GM23248 (cell line): ENCODE data around the gene FAM234A. TPM values are rescaled to one million over a fixed set of nuclear protein-coding genes. Genes with fewer than 3 reads are reported as not detected.

Experiments
- DNase-seq: peaks from one replicate; pipeline ENCODE4 v3.0.0-alpha.2; 2015
- H2AFZ ChIP-seq: fragments of 200-600 bp; sonication (generic); 2 replicates; pipeline ENCODE4 v1.6.1; 2016; ENCODE audit warnings: antibody characterized with exemption
- H3F3A ChIP-seq: fragments of 200-600 bp; sonication (generic); 2 replicates; pipeline ENCODE4 v1.6.1; 2016; ENCODE audit warnings: mild to moderate bottlenecking, antibody characterized with exemption, mixed run types; ENCODE audit not compliant: insufficient read depth
- H3K27ac ChIP-seq: fragments of 200-600 bp; sonication (generic); 2 replicates; pipeline ENCODE4 v1.5.1; 2016; ENCODE audit warnings: mild to moderate bottlenecking
- H3K27me3 ChIP-seq: fragments of 200-600 bp; sonication (generic); replicated peaks from 2 replicates; pipeline ENCODE4 v1.6.1; 2016; ENCODE audit warnings: mild to moderate bottlenecking; ENCODE audit not compliant: insufficient read depth
- H3K36me3 ChIP-seq: fragments of 200-600 bp; sonication (generic); 2 replicates; pipeline ENCODE4 v1.6.1; 2016; ENCODE audit warnings: low read depth, mild to moderate bottlenecking
- H3K4me1 ChIP-seq: fragments of 200-600 bp; sonication (generic); 2 replicates; pipeline ENCODE4 v1.6.1; 2016; ENCODE audit warnings: mild to moderate bottlenecking; ENCODE audit not compliant: insufficient read depth
- H3K4me2 ChIP-seq: fragments of 200-600 bp; sonication (generic); one replicate; pipeline ENCODE4 v1.6.1; 2016; ENCODE audit warnings: mild to moderate bottlenecking; ENCODE audit not compliant: unreplicated experiment
- H3K4me3 ChIP-seq: fragments of 200-600 bp; sonication (generic); 2 replicates; pipeline ENCODE4 v1.5.1; 2016; ENCODE audit warnings: mild to moderate bottlenecking
- H3K79me2 ChIP-seq: fragments of 200-600 bp; sonication (generic); 2 replicates; pipeline ENCODE4 v1.6.1; 2016; ENCODE audit warnings: mild to moderate bottlenecking; ENCODE audit not compliant: insufficient read depth
- H3K9ac ChIP-seq: fragments of 200-600 bp; sonication (generic); 2 replicates; pipeline ENCODE4 v1.6.1; 2016; ENCODE audit warnings: mild to moderate bottlenecking
- H3K9me2 ChIP-seq: fragments of 200-600 bp; sonication (generic); 2 replicates; pipeline ENCODE4 v1.6.1; 2016; ENCODE audit warnings: mixed run types, mild to moderate bottlenecking, moderate library complexity; ENCODE audit not compliant: insufficient read depth
- H3K9me3 ChIP-seq: fragments of 200-600 bp; sonication (generic); one replicate; pipeline ENCODE4 v1.6.1; 2017; ENCODE audit warnings: low read depth
- H4K20me1 ChIP-seq: fragments of 200-600 bp; sonication (generic); 2 replicates; pipeline ENCODE4 v1.6.0; 2016; ENCODE audit not compliant: insufficient read depth
- EZH2 ChIP-seq: fragments of 200-600 bp; sonication (generic); IDR thresholded peaks from 2 replicates; pipeline ENCODE4 v1.6.1; 2018; ENCODE audit warnings: antibody characterized with exemption, mild to moderate bottlenecking; ENCODE audit not compliant: insufficient read depth, poor library complexity, severe bottlenecking
- EZH2phosphoT487 ChIP-seq: fragments of 200-600 bp; sonication (generic); IDR thresholded peaks from 2 replicates; pipeline ENCODE4 v1.6.1; 2018; ENCODE audit warnings: antibody characterized with exemption, moderate library complexity, mild to moderate bottlenecking, low read depth; ENCODE audit not compliant: insufficient read depth
- WGBS, 2 experiments: methylation state at CpG; one replicate each; pipeline ENCODE4 v1.1.6; 2015 to 2017; ENCODE audit warnings: low lambda C conversion rate in 2 of 2, low coverage in 1 of 2; ENCODE audit errors: missing lambda C conversion rate in 2 of 2; 5-methylcytosine and 5-hydroxymethylcytosine counted together
- in situ Hi-C: fragments of 300-500 bp; cut with MboI; formaldehyde crosslinking; loops from 2 replicates; pipeline ENCODE4 v1.15.0; 2020
- polyA plus RNA-seq: library from polyadenylated mRNA; unstranded; fragments of >200 nt; fragmentation: Nextera tagmentation; extraction: Ambion mirVana; gene quantifications from 2 replicates; pipeline ENCODE4 v1.2.1, GENCODE V29; 2016
- total RNA-seq: library from RNA; depleted of rRNA; stranded (reverse); fragments of >200 nt; shearing (Covaris generic); gene quantifications from 2 replicates; pipeline ENCODE4 v1.2.3, GENCODE V29; 2014

Gene FAM234A
- total and polyA plus RNA-seq, 2 experiments from 2014 or later = 113 to 165 TPM

GRCh38 chr16:242281-242680 lies 7.7 kb downstream of the FAM234A start:
- H3K27ac ChIP-seq = no peak overlapping the region
- no peak overlapping the region for H3K4me2 ChIP-seq
- in situ Hi-C loops = no loop called here
- no peak overlapping the region for H3K4me3 ChIP-seq
- DNase-seq = no peak
- no peak overlapping the region for H2AFZ ChIP-seq
- H3K9ac ChIP-seq = no peak overlapping the region
- no peak for TF ChIP-seq EZH2phosphoT487
- TF ChIP-seq EZH2 = no peak
- H4K20me1 ChIP-seq = no peaks in the 10 kb centered on the region
- H3K27me3 ChIP-seq = no peaks in the 10 kb centered on the region
- no peaks in the 10 kb centered on the region for H3K9me3 ChIP-seq
- H3K9me2 ChIP-seq = no peaks in the 10 kb centered on the region
- peaks cover 88% of the 10 kb centered on the region for H3K79me2 ChIP-seq
- peaks cover 11% of the 10 kb centered on the region; the same call in 1 of the 2 replicates for H3F3A ChIP-seq
- peaks cover 4% of the 10 kb centered on the region; the same call in 1 of the 2 replicates for H3K4me1 ChIP-seq
- no peaks in the 10 kb centered on the region for H3K36me3 ChIP-seq
- 91 to 92% methylated on average over 10 of the region's 10 CpGs for WGBS, 2 experiments

GRCh38 chr16:243348-243747 lies 8.7 kb downstream of the FAM234A start:
- no peaks in the 10 kb centered on the region for H3K27me3 ChIP-seq
- no peaks in the 10 kb centered on the region for H3K9me2 ChIP-seq
- no peak overlapping the region for H2AFZ ChIP-seq
- peaks cover 11% of the 10 kb centered on the region; the same call in 1 of the 2 replicates for H3F3A ChIP-seq
- DNase-seq = no peak
- peaks cover 80% of the 10 kb centered on the region for H3K79me2 ChIP-seq
- H3K4me1 ChIP-seq = peaks cover 4% of the 10 kb centered on the region; the same call in 1 of the 2 replicates
- no peak for TF ChIP-seq EZH2phosphoT487
- no peak overlapping the region for H3K4me3 ChIP-seq
- no peak overlapping the region for H3K27ac ChIP-seq
- H3K4me2 ChIP-seq = no peak overlapping the region
- WGBS, 2 experiments = 85 to 87% methylated on average over 4 of the region's 4 CpGs
- H4K20me1 ChIP-seq = no peaks in the 10 kb centered on the region
- in situ Hi-C loops = no loop called here
- H3K9ac ChIP-seq = no peak overlapping the region
- H3K36me3 ChIP-seq = no peaks in the 10 kb centered on the region
- no peaks in the 10 kb centered on the region for H3K9me3 ChIP-seq

- no peaks in the 10 kb centered on the region for H3K9me3 ChIP-seq
- TF ChIP-seq EZH2phosphoT487 (no peak), EZH2 (no peak)
- H3K9me2 ChIP-seq = no peaks in the 10 kb centered on the region
- H3F3A ChIP-seq = peaks cover 4% of the 10 kb centered on the region; the same call in 1 of the 2 replicates
- no peak for DNase-seq
- no peaks in the 10 kb centered on the region for H4K20me1 ChIP-seq
- 88 to 92% methylated on average over 9 of the region's 9 CpGs for WGBS, 2 experiments
- no peak overlapping the region for H3K4me2 ChIP-seq
- no peak overlapping the region for H3K9ac ChIP-seq
- H3K4me3 ChIP-seq = no peak overlapping the region
- H3K79me2 ChIP-seq = peaks cover 65% of the 10 kb centered on the region
- H3K4me1 ChIP-seq = no peaks in the 10 kb centered on the region
- no peaks in the 10 kb centered on the region for H3K27me3 ChIP-seq
- in situ Hi-C loops = no loop called here
- no peak overlapping the region for H2AFZ ChIP-seq
- no peaks in the 10 kb centered on the region for H3K36me3 ChIP-seq
- no peak overlapping the region for H3K27ac ChIP-seq
These were observed 10.5 kb downstream of the FAM234A start for GRCh38 chr16:245105-245504.

- no peak overlapping the region for H3K27ac ChIP-seq
- H3K36me3 ChIP-seq = no peaks in the 10 kb centered on the region; the same call in 1 of the 2 replicates
- no peaks in the 10 kb centered on the region for H4K20me1 ChIP-seq
- H3K9me3 ChIP-seq = no peaks in the 10 kb centered on the region
- no peak overlapping the region for H3K4me3 ChIP-seq
- no peaks in the 10 kb centered on the region for H3K27me3 ChIP-seq
- WGBS, 2 experiments = 97% methylated on average over 12 of the region's 12 CpGs
- no peaks in the 10 kb centered on the region for H3F3A ChIP-seq
- H2AFZ ChIP-seq = no peak overlapping the region
- H3K79me2 ChIP-seq = peaks cover 46% of the 10 kb centered on the region
- H3K4me2 ChIP-seq = no peak overlapping the region
- no peak overlapping the region for H3K9ac ChIP-seq
- H3K9me2 ChIP-seq = no peaks in the 10 kb centered on the region
- DNase-seq = no peak
- TF ChIP-seq EZH2phosphoT487 = no peak
- no peak for TF ChIP-seq EZH2
- no peaks in the 10 kb centered on the region for H3K4me1 ChIP-seq
- in situ Hi-C loops = no loop called here
These were observed 12.4 kb downstream of the FAM234A start for GRCh38 chr16:247027-247426.

GRCh38 chr16:249431-249830 lies 14.8 kb downstream of the FAM234A start:
- DNase-seq = no peak
- no peak overlapping the region for H3K4me3 ChIP-seq
- 82 to 87% methylated on average over 12 of the region's 12 CpGs for WGBS, 2 experiments
- H3K36me3 ChIP-seq = peaks cover 3% of the 10 kb centered on the region; the same call in 1 of the 2 replicates
- no peak overlapping the region for H3K27ac ChIP-seq
- H3K27me3 ChIP-seq = no peaks in the 10 kb centered on the region
- H3K4me1 ChIP-seq = no peaks in the 10 kb centered on the region
- no peak overlapping the region for H2AFZ ChIP-seq
- no peaks in the 10 kb centered on the region for H3K9me3 ChIP-seq
- H3K9ac ChIP-seq = no peak overlapping the region
- no peaks in the 10 kb centered on the region for H4K20me1 ChIP-seq
- no peaks in the 10 kb centered on the region for H3F3A ChIP-seq
- in situ Hi-C loops = no loop called here
- H3K79me2 ChIP-seq = peaks cover 23% of the 10 kb centered on the region; the same call in 1 of the 2 replicates
- H3K9me2 ChIP-seq = no peaks in the 10 kb centered on the region
- no peak for TF ChIP-seq EZH2phosphoT487
- TF ChIP-seq EZH2 = no peak
- H3K4me2 ChIP-seq = no peak overlapping the region
